ENCODE data around the gene CCL13.

DNA sequence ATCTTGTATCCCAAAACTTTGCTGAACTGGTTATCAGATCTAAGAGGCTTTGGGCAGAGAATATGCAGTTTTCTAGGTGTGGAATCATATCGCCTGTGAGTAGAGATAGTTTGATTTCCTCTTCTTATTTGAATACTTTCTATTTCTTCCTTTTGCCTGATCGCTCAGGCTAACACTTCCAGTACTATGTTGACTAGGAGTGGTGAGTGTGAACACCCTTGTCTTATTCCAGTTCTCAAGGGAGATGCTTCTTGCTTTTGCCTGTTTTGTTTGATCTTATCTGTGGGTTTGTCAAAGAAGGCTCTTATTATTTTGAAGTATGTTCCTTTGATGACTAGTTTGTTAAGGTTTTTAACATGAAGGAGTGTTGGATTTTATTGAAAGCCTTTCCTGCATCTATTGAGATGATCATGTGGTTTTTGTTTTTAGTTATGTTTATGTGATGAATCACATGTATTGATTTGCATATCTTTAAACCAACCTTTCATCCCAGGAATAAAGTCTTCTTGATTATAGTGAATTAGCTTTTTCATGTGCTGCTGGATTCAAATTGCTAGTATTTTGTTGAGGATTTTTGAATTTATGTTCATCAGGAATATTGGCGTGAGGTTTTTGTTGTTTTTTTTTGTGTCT, 17.0 kb upstream of the CCL13 start:
- TF ChIP-seq, protein P1, sequence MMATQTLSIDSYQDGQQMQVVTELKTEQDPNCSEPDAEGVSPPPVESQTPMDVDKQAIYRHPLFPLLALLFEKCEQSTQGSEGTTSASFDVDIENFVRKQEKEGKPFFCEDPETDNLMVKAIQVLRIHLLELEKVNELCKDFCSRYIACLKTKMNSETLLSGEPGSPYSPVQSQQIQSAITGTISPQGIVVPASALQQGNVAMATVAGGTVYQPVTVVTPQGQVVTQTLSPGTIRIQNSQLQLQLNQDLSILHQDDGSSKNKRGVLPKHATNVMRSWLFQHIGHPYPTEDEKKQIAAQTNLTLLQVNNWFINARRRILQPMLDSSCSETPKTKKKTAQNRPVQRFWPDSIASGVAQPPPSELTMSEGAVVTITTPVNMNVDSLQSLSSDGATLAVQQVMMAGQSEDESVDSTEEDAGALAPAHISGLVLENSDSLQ (IDR thresholded peaks at IDR 0.05): no peak
- no peak for TF ChIP-seq SP1 (IDR thresholded peaks at IDR 0.05)
- no peak for TF ChIP-seq ZNF384 (IDR thresholded peaks at IDR 0.05)
- TF ChIP-seq CTBP1 (IDR thresholded peaks at IDR 0.05; ENCODE audit: borderline replicate concordance): no peak
- no peak for TF ChIP-seq HDGF (IDR thresholded peaks at IDR 0.05; ENCODE audit: borderline replicate concordance)
- no peak for TF ChIP-seq FOXM1 (IDR thresholded peaks at IDR 0.05; ENCODE audit: borderline replicate concordance)
- no peak for TF ChIP-seq BHLHE40 (IDR thresholded peaks at IDR 0.05; ENCODE audit: borderline replicate concordance)
- no peak for TF ChIP-seq FOXA1 (IDR thresholded peaks at IDR 0.05)
- TF ChIP-seq TARDBP (IDR thresholded peaks at IDR 0.05): no peak
- no peak for TF ChIP-seq FOXK2 (IDR thresholded peaks at IDR 0.05)
- no peak for TF ChIP-seq SUZ12 (IDR thresholded peaks at IDR 0.05)
- TF ChIP-seq ARNT (IDR thresholded peaks at IDR 0.05): no peak
- no peak for TF ChIP-seq LEF1 (IDR thresholded peaks at IDR 0.05; ENCODE audit: borderline replicate concordance)

All from HEK293T (cell line).